ENCODE results near the gene PTTG1IP.

Gene PTTG1IP

GRCh38 chr21:44813149-44813548, 60.3 kb downstream of the PTTG1IP start:
- TF ChIP-seq, protein P1, sequence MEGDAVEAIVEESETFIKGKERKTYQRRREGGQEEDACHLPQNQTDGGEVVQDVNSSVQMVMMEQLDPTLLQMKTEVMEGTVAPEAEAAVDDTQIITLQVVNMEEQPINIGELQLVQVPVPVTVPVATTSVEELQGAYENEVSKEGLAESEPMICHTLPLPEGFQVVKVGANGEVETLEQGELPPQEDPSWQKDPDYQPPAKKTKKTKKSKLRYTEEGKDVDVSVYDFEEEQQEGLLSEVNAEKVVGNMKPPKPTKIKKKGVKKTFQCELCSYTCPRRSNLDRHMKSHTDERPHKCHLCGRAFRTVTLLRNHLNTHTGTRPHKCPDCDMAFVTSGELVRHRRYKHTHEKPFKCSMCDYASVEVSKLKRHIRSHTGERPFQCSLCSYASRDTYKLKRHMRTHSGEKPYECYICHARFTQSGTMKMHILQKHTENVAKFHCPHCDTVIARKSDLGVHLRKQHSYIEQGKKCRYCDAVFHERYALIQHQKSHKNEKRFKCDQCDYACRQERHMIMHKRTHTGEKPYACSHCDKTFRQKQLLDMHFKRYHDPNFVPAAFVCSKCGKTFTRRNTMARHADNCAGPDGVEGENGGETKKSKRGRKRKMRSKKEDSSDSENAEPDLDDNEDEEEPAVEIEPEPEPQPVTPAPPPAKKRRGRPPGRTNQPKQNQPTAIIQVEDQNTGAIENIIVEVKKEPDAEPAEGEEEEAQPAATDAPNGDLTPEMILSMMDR (conservative IDR thresholded peaks at IDR 0.05; ENCODE audit: low read depth), result no peak
- no peak for DNase-seq (ENCODE audit: low spot score)
- peak overlapping the region; percentile 63 for H3K27ac ChIP-seq
- ChIA-PET POLR2A (ENCODE audit: low non-redundant PET) (no interaction called here), CTCF (no interaction called here)

DNA sequence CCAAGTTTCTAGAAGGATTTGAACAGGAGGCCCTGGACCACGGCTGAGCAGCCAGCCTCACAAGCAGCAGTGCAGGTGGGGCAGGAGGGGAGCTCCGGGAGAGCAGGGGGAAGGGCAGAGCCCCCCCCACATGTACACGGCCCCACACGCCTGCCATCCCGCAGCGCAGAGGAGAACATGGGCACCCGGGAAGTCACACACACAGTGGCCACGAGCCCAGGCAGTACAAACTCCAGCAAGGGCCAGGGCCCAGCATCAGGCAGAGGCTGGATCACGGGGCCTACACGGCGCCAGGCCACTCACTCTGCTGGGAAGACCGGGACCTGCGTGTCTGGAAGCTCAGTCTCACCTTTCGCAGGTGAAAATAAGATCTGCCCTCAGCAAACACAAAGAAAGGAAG, 60.9 kb downstream of the PTTG1IP start:
- POLR2A ChIA-PET (ENCODE audit: low non-redundant PET), result no interaction called here
- H3K27ac ChIP-seq, result peak overlapping the region; percentile 63
- CTCF ChIA-PET, result no interaction called here
- TF ChIP-seq, protein P1 (conservative IDR thresholded peaks at IDR 0.05; ENCODE audit: low read depth), result no peak
- DNase-seq (ENCODE audit: low spot score), result no peak

DNA sequence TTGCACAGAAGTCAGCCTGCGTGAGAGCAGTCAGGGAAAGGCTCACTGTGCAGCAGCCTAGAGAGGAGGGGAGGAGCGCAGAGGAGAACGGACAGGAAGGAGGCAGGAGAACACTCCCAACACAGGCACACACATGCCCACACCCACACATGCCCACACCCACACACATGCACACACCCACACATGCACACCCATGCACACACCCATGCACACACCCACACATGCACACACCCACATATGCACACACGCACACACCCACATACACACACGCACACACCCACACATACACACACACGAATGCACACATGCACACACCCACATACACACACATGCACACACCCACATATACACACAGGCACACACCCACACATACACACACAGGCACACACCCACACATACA, 62.7 kb downstream of the PTTG1IP start:
- TF ChIP-seq, protein P1 (conservative IDR thresholded peaks at IDR 0.05; ENCODE audit: low read depth), result no peak
- ChIA-PET CTCF (no interaction called here), POLR2A (ENCODE audit: low non-redundant PET) (interaction anchor here (0.5 kb wide), 1 partner anchor 117 kb away, joined by 4 read pairs; no protein-coding TSS in a partner anchor)

DNA sequence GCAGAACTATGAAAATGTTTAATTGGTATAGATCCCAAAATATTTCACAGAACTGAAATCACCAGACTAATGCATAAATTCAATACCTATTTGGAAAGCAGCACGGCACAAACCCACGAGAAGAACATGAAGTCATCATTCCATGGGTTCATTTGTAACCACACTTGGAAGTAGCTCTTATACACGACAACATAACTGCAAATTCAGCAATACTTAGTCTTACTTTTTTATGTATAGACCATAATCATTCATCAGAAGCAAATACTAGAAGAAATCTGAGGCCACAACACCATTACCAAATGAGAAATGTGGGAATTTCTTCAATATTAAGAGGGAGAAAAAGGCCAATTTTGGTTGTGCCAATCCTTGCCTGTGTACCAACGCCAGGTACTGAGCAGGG, 67.6 kb downstream of the PTTG1IP start:
- TF ChIP-seq, protein P1 (conservative IDR thresholded peaks at IDR 0.05; ENCODE audit: low read depth), result no peak
- no peak for DNase-seq (ENCODE audit: low spot score)
- ChIA-PET POLR2A (ENCODE audit: low non-redundant PET) (no interaction called here), CTCF (no interaction called here)
- H3K27ac ChIP-seq, result no peak overlapping the region

More for the DNA sequence above, 62.7 kb downstream of the PTTG1IP start:
- peak overlapping the region; percentile 20 for H3K27ac ChIP-seq
- DNase-seq (ENCODE audit: low spot score), result no peak

DNA sequence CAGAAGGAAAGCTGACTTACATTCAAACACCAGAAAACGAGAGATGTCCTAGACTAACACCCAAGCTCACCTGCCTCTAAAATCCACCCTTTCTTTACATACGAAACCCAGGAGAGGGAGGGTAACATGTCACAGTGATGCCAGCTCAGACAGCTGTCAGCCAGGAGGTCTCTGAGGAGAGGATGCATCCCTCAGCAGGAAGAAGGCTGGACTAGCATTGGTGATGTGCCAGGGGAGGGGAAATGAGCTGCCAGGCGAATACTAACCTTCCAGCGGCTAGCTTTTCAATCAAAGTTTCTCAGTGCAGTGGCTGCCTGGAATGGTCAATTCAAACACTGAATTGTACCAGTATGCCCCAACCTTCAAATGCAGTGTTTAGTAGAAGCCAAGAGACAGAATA, 68.3 kb downstream of the PTTG1IP start:
- DNase-seq (ENCODE audit: low spot score), result no peak
- POLR2A ChIA-PET (ENCODE audit: low non-redundant PET), result no interaction called here
- TF ChIP-seq, protein P1 (conservative IDR thresholded peaks at IDR 0.05; ENCODE audit: low read depth), result no peak
- CTCF ChIA-PET, result no interaction called here
- no peak overlapping the region for H3K27ac ChIP-seq

GRCh38 chr21:44804762-44805161, 68.7 kb downstream of the PTTG1IP start:
- TF ChIP-seq, protein P1 (conservative IDR thresholded peaks at IDR 0.05; ENCODE audit: low read depth), result no peak
- CTCF ChIA-PET, result no interaction called here
- DNase-seq (ENCODE audit: low spot score), result no peak
- POLR2A ChIA-PET (ENCODE audit: low non-redundant PET), result no interaction called here
- 0 out of 2 replicates have a peak overlapping the region, but pooled peaks have one; percentile 22 for H3K27ac ChIP-seq

DNA sequence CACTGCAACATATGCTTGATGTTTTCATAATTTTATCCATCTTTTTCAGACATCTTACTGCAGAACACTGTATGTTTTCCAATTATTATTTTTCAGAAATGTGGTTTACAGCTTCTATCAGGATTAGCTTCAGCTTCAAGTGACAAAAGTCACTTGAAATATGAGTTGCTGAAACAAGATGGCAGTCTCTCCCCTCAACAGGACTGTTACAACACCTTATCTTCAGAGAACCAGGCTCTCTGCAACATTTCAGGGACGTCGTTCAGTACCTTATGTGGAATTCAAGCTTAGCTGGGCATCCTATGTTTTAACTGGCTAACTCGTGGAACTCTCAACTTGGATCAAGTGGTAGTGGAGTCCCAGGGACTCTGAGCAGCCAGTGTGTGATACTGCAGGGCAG, 69.8 kb downstream of the PTTG1IP start:
- ChIA-PET POLR2A (ENCODE audit: low non-redundant PET) (no interaction called here), CTCF (no interaction called here)
- TF ChIP-seq, protein P1 (conservative IDR thresholded peaks at IDR 0.05; ENCODE audit: low read depth), result no peak
- no peak overlapping the region for H3K27ac ChIP-seq
- DNase-seq (ENCODE audit: low spot score), result no peak
